ENCODE results near the gene PSG6.
"Not testable (repeated sequence)": the region's sequence is repeated elsewhere in the genome, so short reads cannot be mapped to it uniquely, and the experiment has no call there.

The PSG6 gene

DNA sequence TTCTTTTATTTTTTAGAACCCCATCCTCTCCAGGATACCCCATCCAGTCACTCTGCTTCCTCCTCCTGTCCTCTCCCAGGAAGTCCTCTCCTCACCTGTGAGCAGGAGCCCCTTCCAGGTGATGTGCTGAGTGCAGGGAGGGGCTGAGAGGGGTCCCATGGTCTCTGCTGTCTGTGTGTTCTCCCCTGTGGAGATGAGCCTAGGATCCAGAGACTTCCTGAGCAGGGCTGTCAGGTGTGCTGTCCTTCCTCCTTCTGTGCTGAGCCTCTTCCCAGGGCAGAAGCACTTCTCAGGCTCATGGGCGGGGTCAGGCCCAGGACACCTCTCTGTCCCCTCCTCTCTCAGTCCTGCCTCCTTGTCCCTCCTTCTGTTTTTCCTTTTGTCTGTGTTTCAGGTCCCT, at the start of gene PSG6:
TSS of gene PSG6 (minus strand) at position 261 of the 400 bp plus-strand sequence. CDS start at position 159, 102 bp downstream.
- not testable (repeated sequence) for DNase-seq (ENCODE audit: low read depth in 2 of 2)

DNA sequence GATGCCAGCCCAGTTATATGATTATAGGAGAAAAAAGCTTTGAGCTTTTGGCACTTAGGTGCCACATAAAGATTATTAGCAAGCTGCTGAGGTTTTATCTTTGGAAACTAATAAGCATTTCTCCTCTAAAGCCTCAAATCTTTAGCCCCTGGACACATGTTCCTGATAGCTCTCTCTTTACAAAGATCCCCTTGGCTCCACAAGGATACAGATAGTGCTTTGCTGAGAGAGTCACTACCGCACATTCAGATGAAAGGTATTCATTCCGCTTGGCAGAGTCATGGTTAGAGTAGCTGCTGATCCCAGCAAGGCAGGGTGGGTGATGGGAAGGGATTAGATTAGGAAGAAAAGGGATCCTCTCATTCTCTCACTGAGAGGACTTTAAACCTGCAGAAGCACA, 47.5 kb upstream of the PSG6 start:
- no peak for DNase-seq (ENCODE audit: low read depth in 2 of 2)

DNA sequence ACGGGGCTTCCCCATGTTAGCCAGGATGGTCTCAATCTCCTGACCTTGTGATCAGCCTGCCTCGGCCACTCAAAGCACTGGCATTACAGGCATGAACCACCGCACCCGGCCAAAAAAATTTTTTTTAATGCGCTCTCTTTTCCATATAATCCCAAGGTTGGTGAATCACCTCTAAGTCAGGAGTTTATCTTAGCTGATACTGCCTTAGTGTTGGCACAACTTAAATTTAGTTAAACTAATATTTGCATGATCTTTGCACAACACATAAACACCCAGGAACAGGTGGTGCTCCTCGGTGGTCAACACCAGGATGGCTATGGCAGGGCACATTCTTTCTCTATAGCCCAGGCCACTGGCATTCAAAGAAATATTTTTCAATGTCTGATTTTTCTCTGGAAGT, 43.4 kb upstream of the PSG6 start:
- no peak for DNase-seq (ENCODE audit: low read depth in 2 of 2)

DNA sequence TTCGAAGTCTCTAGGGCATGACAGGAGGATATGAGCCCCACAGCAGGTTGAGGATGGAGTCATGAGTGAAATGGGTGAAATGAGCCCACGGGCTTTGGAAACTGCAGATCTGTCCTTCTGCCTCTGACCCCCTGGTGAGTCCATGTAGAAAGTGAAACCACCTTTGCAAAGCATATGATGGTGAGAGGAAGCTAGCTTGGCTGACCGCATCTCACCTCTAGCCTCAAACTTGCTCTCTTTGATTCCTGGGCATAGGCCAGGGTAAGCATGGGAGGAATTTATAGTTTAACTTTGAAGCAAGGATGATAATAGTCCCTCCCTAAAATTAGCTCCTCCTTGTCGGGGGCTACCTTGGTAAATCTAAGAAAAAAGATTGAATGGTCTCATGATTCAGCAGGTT, 34.4 kb upstream of the PSG6 start:
- DNase-seq (ENCODE audit: low read depth in 2 of 2), result not testable (repeated sequence)

DNA sequence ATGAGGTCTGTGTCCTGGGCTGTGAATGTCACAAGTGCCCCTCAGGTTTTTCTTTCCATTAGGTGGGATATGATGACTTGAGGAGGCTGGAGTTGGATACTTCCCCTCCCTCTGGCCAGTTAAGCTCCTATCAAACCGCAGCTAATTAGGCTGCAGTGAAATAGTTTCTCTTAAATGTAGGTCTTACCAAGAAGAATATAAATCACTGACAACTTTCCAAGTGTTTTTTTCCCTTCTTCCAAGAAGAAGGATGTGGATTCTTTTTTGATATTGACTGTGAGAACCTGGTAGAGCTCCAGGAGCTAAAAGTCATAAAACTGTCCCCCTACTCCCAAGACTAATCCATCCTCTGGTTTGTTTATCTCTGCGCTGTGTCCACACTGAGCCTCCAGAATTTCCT, 33.8 kb upstream of the PSG6 start:
- not testable (repeated sequence) for DNase-seq (ENCODE audit: low read depth in 2 of 2)

DNA sequence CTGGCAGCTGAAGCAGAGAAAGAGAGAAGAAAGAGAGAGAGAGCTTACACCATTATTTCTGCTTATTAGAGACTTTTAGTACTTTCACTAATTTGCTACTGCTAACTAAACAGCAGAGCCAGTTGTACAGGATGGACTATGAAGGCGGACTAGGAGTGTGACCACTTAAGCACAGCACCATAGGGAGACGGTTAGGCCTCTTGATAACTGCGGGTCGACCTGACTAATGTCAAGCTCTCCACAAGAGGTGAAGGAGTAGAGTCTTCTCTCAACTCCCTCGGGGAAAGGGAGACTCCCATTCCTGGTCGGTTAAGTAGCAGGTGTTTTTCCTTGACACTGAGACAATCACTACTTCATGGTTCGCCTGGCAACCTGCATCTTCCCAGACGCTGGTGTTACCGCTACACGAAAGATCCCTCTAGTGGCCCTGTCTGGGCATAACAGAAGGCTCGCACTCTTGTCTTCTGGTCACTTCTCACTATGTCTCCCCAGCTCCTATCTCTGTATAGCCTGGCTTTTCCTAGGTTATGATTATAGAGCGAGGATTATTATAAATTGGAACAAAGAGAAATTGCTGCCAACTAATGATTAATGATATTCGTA, 24.6 kb upstream of the PSG6 start:
- DNase-seq (ENCODE audit: low read depth in 2 of 2), result no peak

DNA sequence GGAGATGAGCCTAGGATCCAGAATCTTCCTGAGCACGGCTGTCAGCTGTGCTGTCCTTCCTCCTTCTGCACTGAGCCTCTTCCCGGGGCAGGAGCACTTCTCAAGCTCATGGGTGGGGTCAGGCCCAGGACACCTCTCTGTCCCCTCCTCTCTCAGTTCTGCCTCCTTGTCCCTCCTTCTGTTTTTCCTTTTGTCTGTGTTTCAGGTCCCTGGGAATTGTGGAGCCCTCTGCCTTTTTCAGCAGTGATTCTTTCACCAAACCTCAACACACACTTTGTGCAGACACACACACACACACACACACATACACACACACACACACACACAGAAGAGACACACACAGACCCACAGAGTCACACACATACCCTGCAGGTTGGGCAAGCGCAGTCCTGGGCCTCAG, 19.4 kb upstream of the PSG6 start, which contains the start of gene PSG7:
TSS of gene PSG7 (minus strand) at position 101 of the 400 bp plus-strand sequence. CDS start 131 bp downstream, outside the sequence.
- not testable (repeated sequence) for DNase-seq (ENCODE audit: low read depth in 2 of 2)

DNA sequence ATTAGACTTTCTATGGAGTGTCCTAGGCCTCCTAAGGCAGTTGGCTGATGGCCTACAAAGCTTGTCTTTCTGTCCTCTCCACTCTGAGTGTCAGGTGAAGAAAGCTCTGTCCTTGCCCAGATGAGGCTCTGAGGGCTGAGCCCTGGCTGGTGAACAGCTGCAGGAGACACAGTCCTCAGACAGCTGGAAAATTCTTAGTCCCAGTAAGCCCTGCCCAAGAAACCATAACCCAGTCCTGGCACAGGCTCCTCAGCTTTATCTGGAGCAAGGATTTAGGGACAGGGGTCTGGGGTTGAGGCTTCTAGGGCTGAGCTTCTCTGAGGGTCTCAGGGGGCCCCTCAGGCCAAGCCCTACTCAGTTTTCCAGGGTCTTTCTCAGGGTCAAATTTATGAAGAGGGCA, 17.0 kb upstream of the PSG6 start:
- not testable (repeated sequence) for DNase-seq (ENCODE audit: low read depth in 2 of 2)

DNA sequence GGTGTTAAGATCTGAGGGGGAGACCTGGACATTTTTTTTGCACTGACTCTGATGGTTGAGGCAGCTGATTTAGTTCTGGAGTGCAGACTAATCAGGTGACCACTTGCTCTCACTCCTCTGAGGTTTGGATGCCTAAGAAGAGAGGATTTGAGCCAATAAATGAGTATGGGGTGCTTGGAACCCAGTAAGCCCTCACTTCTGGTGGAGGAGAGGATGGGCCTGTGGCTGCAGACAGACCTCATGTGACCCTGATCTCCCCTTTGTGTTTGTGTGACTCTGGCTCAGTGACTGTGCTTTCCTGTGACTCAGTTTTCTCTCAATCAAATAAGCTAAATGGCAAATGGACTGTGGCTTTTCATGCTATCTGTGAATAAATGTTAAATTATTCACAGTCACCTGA, 16.5 kb upstream of the PSG6 start:
- DNase-seq (ENCODE audit: low read depth in 2 of 2), result not testable (repeated sequence)

DNA sequence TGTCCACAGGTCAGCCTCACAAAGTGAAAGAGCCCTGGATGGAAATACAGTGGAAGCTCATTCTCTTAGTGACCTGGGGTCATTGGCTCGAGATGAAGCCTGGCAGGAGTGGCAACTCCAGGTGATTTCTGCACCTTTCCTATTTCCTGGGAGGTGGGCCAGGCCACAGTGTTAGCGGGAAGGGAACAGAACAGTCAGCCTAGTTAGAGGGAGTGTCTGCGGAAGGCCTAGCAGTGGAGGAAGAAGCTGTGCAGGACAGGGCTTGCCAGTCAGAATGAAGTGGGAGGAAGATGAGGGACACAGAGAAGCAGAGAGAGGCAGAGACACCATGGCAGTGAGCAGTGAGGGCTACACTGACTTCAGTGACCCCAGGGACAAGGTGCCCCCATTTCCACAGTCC, 15.7 kb upstream of the PSG6 start:
- not testable (repeated sequence) for DNase-seq (ENCODE audit: low read depth in 2 of 2)

DNA sequence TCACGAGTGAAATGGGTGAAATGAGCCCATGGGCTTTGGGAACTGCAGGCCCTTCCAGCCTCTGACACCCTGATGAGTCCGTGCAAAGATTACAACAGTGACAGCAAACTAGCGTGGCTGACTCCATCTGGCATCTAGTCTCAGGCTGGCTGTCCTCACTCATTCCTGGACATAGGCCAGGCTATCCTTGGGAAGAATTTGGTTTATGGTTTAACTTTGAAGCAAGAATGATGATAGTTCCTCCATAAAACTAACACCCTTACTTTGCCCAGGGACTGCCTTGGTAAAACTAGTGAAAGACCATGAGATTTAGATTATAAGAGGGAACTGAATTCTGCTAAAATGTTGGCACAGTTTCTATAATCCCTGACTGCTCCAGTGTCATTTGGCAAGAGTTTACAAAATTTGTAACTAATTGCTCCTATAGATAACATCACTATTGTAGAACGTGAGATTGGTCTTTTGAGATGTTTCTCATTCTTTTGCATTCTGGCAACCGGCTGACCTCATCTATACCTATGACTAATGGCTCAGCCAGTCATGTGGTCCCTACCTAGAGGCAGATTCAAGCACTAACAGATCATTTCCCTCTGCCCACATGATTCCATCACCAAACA, 14.9 kb upstream of the PSG6 start:
- DNase-seq (ENCODE audit: low read depth in 2 of 2), result not testable (repeated sequence)

DNA sequence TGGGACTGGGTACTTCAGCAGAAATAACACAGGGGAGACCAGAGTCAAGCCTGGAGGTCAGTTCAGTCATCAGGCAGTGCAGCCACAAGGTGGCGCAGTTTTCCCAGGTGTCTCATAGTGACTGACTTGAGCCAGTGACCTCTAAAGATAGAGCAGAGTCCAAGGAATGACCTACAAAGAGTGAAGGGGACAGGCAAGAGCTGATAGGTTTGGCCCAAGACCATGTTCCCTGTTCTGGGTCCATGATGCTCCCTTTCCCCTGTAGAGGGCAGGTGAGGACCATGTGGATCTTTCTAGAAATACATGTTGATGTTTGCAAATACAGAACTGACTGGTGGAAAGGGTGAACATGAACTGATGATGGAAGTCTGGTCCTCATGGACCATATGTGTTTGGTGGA, 12.5 kb upstream of the PSG6 start:
- not testable (repeated sequence) for DNase-seq (ENCODE audit: low read depth in 2 of 2)

DNA sequence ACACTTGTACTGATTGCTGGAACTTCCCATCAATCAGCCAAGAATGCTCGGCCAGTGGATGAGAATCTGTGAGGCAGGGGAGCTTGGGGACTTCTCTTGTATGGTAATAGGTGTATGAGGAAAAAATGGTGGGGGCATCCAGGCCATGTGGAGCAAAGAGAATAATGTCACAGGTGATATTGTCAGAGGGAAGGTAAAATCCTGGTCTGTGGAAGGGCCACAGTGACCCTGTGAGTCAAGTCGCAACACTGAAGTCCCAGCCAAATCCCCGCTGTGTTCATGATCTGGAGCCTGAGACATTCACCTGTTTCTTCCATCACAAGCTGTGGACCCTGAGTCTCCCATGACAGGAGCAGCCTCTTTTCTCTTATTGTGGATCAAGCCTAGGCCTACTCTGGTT, 11.2 kb upstream of the PSG6 start:
- DNase-seq (ENCODE audit: low read depth in 2 of 2), result no peak

DNA sequence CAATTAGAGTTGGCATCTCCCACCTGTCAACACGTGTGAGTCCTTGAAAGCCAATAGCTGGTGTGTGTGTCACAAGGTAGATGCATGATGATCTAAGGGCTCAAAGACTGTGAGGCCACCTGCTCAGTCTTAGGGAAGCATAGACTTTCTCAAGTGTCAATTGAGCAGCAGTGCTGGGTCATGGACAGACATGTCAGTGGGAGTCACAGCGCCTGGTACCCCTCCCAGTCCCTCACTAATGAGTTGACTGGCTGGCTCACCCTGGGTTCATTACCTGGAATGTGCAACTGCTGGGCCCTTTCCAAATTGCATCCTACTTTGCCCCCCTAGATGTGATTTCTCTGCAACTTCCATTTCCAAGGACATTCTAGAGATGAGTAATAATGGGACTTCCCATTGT, 9.1 kb upstream of the PSG6 start:
- DNase-seq (ENCODE audit: low read depth in 2 of 2), result no peak

DNA sequence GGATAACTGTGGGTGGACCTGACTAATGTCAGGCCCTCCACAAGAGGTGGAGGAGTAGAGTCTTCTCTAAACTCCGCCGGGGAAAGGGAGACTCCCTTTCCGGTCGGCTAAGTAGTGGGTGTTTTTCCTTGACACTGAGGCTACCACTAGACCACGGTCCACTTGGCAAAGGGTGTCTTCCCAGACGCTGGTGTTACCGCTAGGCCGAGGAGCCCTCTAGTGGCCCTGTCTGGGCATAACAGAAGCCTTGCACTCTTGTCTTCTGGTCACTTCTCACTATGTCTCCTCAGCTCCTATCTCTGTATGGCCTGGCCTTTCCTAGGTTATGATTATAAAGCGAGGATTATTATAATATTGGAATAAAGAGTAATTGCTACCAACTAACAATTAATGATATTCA, 5.4 kb upstream of the PSG6 start:
- not testable (repeated sequence) for DNase-seq (ENCODE audit: low read depth in 2 of 2)

DNA sequence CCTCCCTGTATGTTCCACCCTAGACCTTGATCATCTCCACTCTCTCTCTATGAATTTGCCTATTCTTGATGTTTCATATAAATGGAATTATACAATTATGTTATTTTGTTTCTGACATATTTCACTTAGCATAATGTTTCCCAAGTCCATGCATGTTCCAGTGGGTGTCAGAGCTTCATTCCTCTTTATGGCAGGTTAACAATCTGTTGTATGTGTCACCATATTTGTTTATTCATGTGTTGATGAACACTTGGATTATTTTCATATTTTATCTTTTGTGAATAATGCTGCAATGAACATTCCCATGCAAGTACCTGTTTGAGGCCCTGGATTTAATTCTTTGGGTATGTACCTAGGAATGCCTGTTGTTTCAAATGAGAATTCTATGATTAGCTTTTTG, 3.3 kb upstream of the PSG6 start:
- not testable (repeated sequence) for DNase-seq (ENCODE audit: low read depth in 2 of 2)

DNA sequence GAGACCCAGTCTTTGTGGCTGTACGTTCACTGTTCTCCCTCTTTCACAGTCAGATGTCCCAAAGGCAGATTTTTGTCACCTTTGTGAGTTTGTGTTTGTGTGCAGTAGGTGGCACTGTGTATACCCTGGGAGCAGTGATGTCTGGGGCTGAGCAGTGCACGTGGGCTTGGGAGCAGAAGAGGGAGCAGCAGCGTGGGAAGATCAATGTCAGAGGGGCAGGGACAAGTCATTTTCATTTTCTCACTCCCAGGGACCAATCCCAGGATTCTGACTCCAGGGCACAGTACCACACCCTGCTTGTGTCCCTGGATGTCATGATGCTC, 2.0 kb upstream of the PSG6 start:
- DNase-seq (ENCODE audit: low read depth in 2 of 2), result no peak

DNA sequence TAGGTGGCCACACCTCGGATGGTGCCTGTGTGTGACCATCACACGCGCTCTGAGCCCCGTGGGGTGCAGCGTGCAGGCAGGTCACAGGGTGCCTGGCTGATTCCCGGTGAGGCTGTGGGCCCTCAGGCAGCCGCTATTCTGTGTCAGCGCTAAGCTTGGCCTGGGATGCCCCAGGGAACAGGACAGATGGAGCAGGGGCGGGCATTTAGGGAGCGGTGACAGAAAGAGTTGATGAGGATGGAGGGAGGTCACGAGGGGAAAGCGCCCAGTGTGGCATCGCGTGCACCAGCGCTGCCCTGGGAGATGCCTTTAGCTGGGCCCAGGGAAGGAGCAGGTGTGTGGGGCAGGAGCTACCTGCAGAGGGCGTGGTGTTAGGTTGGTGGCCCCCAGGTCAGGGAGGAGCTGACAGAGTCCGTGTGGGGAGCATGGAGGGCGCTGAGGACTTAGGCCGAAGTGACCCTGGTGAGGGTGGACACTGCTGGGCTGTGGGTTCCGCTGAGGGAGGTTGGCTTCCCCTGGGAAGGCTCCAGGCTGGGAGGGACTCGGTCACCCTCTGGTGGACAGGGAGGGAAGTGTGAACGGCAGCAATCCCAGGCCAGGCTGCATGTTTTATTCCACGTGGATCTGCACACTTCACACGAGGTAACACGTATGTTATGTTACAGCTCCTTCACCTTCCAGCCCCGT, 1.5 kb upstream of the PSG6 start:
- DNase-seq (ENCODE audit: low read depth in 2 of 2), result not testable (repeated sequence)

DNA sequence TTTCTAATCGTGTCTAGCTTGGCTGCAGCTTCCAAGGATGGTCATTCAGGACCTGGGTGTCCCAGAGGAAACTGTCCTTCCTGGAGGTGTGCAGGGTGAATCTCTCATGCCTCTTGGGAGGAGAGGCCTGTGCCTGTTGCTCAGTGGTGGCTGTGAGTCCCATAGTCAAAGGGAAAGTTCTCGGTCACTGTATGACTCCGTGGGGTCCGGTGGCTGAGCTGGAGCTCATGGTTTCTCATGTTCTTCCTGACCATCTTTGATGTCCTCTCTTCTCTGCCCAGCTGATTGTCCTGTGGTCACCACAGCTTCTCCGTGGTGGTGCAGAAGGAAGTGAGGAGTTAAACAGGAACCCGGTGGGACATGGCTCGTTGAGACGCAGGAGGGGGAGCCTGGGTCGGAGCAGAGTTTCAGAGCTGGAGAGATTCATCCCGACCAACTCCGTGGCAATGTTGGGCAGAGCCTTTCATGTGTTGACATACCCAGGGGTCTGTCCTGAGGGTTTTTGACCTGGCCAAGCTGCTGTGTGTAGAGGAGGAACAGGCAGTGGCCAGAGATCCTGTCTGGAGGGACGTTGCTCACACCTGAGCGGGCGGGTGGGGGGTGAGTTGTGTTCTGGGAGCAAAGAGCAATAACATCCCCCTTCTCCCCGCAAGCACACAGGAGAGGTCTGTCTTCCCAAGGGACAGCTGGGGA, 829 bp upstream of the PSG6 start:
- not testable (repeated sequence) for DNase-seq (ENCODE audit: low read depth in 2 of 2)

DNA sequence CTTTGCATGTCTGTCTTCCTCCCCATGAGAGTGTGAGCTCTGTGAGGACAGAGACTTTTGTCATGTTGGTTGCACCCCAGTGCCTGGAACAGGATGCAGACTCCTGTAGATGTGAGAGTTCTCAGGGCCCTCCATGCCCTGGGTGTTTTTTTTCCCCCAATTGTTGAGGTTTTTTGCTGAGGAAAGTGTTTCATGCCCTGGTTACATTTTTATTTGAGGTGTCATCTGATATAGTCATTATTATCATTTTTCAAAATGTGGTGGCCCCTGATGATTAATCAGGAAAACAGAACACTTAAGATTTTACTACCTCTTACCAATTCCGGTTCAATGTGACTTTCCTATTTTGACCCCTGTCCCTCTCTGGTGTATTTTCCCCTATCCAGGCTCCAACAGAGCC, 763 bp downstream of the PSG6 start:
- DNase-seq (ENCODE audit: low read depth in 2 of 2), result not testable (repeated sequence)

DNA sequence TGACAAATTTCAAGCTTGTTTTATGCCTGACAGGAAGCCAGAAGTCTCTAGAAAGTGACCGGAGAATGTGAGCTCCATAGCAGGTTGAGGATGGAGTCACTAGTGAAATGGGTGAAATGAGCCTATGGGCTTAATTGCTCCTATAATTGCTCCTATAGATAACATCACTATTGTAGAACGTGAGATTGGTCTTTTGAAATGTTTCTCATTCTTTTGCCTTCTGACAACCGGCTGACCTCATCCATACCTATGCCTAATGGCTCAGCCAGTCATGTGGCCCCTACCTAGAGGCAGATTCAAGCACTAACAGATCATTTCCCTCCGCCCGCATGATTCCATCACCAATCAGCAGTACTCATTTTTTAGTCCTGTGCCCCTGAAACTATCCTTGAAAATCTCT, 4.2 kb downstream of the PSG6 start:
- not testable (repeated sequence) for DNase-seq (ENCODE audit: low read depth in 2 of 2)

DNA sequence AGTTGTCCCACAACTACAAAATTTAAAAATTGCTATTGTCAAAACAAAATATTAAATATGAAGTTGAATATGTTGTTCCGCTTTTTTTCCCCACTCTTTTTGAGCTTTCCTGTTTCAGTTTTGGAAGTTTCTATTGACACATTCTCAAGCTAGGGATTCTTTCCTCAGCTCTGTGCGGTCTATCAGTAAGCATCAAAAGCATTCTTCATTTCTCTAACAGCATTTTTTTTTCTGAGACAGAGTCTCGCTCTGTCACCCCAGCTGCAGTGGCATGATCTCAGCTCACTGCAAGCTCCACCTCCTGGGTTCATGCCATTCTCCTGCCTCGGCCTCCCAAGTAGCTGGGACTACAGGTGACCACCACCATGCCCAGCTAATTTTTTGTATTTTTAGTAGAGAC, 4.8 kb downstream of the PSG6 start:
- not testable (repeated sequence) for DNase-seq (ENCODE audit: low read depth in 2 of 2)

DNA sequence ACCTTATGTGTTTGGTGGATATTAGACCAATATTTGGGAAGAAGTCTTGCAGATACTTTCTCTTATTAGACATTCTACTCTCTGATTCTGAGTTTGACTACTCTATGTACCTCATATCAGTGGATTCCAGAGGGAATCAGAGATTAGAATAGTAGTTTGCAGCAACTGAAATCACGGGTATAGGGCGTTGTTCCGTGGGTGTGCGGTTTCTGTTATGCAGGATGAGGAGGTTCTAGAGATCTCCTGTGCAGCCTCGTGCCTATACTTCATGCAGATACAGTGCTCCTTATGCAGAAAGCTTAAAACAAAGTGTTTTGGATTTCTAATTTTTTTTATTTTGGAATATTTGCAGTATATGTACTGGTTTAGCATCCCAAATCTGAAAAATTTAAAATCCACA, 6.0 kb downstream of the PSG6 start:
- not testable (repeated sequence) for DNase-seq (ENCODE audit: low read depth in 2 of 2)
